Measurements from ENCODE around the gene PIK3AP1. TPM values are rescaled to one million over a fixed set of nuclear protein-coding genes. Genes with fewer than 3 reads are reported as not detected.

PIK3AP1 gene
- total RNA-seq, 1 experiment from 2014 or later, result 7.1 TPM

GRCh38 chr10:96655461-96656197 is 64.7 kb downstream of the PIK3AP1 start:
- Histone ChIP-seq H3K4me3 (replicated peaks in 1 of 2; ENCODE audit: low read depth in 1 of 2, low read length in 2 of 2) (no peak overlapping the region), H3K9me3 (ENCODE audit: control insufficient read depth in 1 of 2, insufficient read depth in 1 of 2, low read depth in 1 of 2, low read length in 2 of 2) (no peaks in the 10 kb centered on the region), H3K9me2 (ENCODE audit: insufficient read depth) (no peaks in the 10 kb centered on the region), H2AFZ (ENCODE audit: low read depth, low read length, poor library complexity, severe bottlenecking) (no peak overlapping the region), H3K27me3 (ENCODE audit: insufficient read depth, low read length) (no peaks in the 10 kb centered on the region), H3K4me1 (ENCODE audit: control insufficient read depth in 1 of 2, insufficient read depth in 2 of 2, low read length in 2 of 2) (no peaks in the 10 kb centered on the region), H4K20me1 (ENCODE audit: insufficient read depth) (no peaks in the 10 kb centered on the region), H3K9ac (ENCODE audit: low read length) (no peak overlapping the region), H3K79me2 (ENCODE audit: insufficient read depth, low read length) (no peaks in the 10 kb centered on the region), H3K27ac (ENCODE audit: low read depth, low read length) (no peak overlapping the region), H3K4me2 (ENCODE audit: low read length) (no peak overlapping the region), H3K36me3 (ENCODE audit: control insufficient read depth in 1 of 2, insufficient read depth in 2 of 2, low read length in 2 of 2) (no peaks in the 10 kb centered on the region)
- TF ChIP-seq TCF7L2 (IDR thresholded peaks at IDR 0.05; ENCODE audit: borderline replicate concordance, extremely low read depth, insufficient read depth, insufficient read length) (no peak), ZNF274 (IDR thresholded peaks at IDR 0.05; ENCODE audit: low read depth, low read length) (no peak), POLR2AphosphoS5 (IDR thresholded peaks at IDR 0.05; ENCODE audit: low read depth, low read length) (no peak), ELF1 (IDR thresholded peaks at IDR 0.05; ENCODE audit: borderline replicate concordance, low read depth) (no peak), CEBPB (IDR thresholded peaks at IDR 0.05; ENCODE audit: low read depth) (no peak), MAX (IDR thresholded peaks at IDR 0.05) (no peak), FOSL1 (IDR thresholded peaks at IDR 0.05; ENCODE audit: low read depth) (no peak), ZFX (IDR thresholded peaks at IDR 0.05) (no peak), JUND (IDR thresholded peaks at IDR 0.05) (no peak), ZBTB33 (IDR thresholded peaks at IDR 0.05; ENCODE audit: extremely low read depth, insufficient replicate concordance, low read length) (no peak), CBX3 (IDR thresholded peaks at IDR 0.05; ENCODE audit: low read depth) (no peak), CTCF (IDR thresholded peaks at IDR 0.05 in 2 of 3, conservative IDR thresholded peaks at IDR 0.05 in 1 of 3; ENCODE audit: borderline replicate concordance in 1 of 3, insufficient read depth in 1 of 3, low read depth in 2 of 3, low read length in 2 of 3) (no peak), EGR1 (IDR thresholded peaks at IDR 0.05; ENCODE audit: low read depth) (no peak), ATF3 (IDR thresholded peaks at IDR 0.05) (no peak), POLR2A (IDR thresholded peaks at IDR 0.05; ENCODE audit: borderline replicate concordance, extremely low read depth, insufficient read depth, insufficient read length) (no peak)
- ChIA-PET CTCF (no interaction called here), POLR2A (no interaction called here), RAD21 (ENCODE audit: low non-redundant PET in 1 of 2, low total read pairs in 2 of 2, uncharacterized antibody in 2 of 2, unreplicated experiment in 2 of 2) (no interaction called here)
- intact Hi-C loops (cut with micrococcal nuclease), result no loop called here
- ATAC-seq (no peak), DNase-seq (ENCODE audit: low read depth, low spot score) (no peak)
- no TSS peak for BruUV-seq (replicated peaks)

All from HCT116 (cell line).